HUDEP-2 (cell line): Measurements from ENCODE around the gene NCKIPSD.

Experiments
- DNase-seq, 76 experiments: peaks; one replicate each; lab custom pipeline; 2025; ENCODE audit not compliant: unreplicated experiment in 76 of 76; lab: John Stamatoyannopoulos, UW

NCKIPSD gene

DNA sequence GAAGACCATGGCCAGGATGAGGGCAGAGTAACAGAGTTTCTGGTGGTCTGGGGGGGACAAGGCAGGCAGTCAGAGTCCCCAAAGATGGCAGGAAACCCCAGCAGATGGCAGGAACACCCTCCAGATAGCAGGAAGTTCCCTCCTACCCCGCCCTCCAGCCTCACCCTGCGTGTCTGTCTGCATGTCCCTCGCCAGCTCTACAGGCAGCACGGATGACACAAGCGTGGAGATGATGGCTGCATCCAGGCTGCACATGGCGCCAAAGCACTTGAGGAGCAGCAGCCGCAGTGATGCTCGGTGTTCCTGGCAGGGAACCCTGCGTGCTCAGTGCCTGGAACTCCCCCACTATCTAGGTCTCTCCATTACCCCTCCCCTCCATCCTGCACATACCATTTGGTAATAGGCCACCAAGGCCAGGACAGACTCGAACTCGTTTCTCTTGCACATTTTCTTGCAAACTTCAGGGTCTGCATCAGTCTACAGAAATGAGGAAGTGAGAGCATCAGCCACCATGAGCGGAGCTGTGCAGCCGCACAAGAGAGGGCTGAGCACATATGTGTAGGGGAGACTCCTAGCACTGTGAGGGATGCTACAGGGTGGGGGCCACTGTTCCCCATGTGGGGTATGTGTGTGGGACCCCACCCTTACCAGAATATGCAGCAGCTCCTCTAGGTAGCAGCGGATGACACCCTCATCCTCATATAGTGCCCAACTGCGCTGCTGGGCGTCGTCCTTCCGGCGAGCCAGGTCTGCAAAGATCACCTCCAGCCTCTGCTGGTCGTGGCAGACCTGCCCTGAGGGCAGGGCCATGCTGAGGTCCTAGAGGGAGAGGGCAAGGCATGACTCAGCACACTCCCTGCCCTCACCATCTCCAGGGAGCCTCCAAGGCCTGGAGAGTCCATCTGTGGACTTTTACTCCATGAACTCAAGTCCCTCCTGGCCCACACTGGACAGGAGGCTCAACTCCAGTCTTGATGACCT is 6.0 kb downstream of the NCKIPSD start:
- no peak for DNase-seq

DNA sequence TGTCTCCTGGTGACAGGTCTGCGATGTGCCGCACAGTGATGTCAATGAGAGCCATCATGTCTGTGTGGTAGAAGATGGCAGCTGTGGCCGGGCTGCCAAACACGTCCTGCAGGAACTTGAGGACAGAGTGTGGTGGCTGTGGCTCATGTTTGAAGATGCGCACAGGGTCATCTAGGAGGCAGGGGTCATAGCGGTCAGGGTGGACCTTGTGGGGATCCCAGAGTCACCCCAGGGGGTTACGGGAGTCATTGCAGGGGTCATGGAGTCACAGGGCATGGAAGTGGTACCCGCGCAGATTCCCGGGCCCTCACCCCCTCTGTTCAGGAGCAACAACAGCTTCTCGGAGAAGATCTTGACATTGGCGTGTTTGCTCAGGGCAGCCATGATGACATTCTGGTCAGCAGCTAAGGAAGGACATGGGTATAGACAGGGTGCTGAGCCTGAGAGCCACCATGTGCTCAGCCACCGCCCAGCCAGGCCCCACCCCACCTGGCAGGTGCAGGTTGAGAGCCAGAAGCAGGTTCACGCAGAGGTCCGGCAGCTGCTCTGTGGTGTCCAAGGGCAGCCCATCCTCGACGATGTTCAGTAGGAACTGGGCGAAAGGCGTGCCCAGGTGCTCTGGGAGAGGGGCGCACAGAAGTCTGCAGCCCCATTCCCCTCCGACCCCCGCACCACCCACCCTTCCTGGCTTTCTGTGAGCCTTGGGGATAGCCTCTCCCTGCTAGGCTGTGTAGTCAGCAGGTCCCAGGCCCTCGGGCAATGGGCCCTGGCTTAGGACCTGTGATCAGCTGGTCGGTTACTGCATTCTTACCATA is 6.9 kb downstream of the NCKIPSD start:
- DNase-seq = no peak

DNA sequence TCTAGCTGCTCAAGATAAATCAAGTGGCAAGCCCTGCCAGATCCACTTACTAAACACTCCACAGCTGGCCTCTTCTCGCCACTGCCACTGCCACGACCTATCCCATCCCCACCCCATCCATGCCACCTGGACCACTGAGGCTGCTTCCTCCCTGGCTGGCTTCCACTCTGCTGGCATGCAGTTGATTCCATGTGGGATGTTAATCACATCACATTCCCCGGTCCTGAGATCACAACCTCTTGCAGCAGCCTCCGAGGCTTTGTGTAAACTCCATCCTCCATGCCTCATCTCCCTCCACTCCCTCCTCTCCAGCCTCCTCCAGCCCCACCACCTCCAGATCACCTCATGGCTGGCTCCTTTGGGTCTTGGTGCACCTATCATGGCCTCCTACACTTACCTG is 7.7 kb downstream of the NCKIPSD start:
- no peak for DNase-seq

DNA sequence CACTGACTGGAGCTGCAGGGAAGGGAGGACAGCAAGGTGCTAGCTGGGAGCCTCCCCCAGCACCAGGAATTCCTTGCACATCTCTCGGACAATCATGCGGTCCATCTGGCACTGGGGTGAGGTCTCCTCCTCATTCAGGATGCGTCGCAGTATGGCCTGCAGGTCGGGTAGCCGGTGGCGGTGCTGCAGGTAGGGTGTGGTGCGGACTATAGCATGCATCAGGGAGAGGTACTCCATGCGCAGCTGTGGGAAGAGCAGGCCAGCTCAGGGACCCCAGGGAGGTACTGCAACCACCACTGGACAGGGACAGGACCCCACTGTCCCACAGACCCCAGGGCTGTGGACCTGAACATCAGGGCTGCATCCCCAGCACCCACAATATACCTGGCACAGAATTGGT is 11.2 kb downstream of the NCKIPSD start:
- no peak for DNase-seq

DNA sequence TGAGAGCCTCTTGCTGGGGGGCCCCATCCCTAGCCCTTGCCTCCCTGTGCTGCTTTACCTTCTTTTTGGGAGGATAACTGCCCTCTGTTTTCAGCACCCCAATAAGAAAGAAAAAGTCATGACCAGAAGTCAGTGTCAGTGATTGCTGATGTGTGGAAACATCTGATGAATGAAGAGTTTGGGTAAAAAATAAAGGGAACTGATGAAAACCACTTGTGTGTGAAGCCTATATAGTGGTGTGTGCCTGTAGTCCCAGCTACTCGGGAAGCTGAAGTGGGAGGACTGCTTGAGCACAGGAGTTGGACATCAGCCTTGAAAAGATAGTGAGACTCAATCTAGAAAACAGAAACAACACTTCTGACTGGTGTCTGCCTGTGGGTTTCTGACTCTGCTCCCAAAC is 13.2 kb downstream of the NCKIPSD start:
- no peak for DNase-seq

DNA sequence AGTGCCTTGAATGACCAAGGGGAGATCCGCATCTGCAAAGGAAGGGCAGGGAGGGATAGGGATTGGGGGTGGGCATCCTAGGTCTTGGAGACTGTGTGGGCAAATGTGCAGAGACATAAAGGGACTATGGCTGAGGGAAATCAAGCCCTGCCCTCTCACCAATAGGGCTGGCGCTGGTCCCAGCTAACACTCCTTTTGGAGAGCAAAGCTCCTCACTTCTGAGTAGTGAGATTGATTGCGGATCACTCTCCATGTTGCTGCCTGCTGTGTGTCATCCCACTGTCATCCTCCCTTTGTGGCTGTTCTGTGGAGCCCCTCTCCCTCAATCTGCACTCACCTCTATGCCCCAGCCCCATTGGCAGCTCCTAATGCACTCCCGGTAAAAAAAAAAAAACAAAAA is 20.8 kb downstream of the NCKIPSD start:
- DNase-seq = peak in 10 of 76 experiments; percentile 9 to 21 (median 14)

DNA sequence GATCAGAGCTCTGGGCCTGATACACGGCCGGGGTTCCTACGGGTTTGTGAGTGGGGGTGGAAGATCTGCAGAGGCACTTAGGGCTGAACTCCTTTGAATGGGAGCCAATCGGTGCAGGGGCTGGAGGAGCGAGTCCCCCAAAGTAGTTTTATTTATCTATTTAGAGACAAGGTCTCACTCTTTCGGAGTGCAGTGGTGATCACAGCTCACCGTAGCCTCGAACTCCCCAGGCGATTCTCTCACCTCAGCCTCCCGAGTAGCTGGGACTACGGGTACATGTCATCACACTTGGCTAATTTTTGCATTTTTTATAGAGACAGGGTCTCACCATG is 21.4 kb downstream of the NCKIPSD start:
- DNase-seq = no peak

DNA sequence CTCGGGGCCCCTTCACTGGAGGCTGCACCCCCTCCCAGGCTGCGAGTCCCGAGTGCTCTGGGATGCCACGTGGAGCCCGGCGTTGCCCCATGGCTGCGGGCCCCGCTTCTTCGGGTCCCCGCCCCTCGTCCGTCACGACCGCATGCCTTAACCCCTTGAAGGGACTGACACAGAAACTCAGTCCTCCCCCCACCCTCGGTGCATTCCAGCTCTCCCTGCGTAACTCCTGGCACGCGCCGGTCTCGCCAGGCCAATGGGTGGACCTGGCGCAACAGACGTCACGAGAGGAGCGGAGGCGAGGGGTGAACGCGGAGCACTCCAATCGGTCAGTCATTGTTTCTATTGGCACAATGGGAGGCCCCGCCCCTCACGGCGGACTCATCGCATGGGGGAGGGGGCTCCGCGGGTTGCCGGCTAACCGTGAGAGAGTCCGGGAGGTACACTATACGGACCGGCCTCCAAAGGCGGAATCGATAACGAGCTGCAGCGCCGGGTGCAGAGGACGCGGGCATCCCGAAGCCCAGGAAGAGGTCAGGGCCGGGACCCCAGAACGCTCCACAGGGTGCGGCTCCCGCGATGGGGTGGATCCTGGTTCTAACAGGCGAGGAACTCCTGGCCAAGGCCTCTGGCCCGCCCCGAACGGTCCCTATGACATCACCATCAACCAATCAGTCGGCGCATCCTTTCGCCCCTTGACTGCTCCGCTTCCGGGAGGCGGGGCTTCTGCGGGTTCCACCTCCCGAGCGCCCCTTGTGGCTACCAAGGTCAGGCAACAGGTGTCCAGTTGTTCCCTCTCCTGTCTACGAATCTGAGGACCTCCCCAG is 22.0 kb downstream of the NCKIPSD start:
- DNase-seq = peak in 75 of 76 experiments; percentile 67 to 99 (median 97)

DNA sequence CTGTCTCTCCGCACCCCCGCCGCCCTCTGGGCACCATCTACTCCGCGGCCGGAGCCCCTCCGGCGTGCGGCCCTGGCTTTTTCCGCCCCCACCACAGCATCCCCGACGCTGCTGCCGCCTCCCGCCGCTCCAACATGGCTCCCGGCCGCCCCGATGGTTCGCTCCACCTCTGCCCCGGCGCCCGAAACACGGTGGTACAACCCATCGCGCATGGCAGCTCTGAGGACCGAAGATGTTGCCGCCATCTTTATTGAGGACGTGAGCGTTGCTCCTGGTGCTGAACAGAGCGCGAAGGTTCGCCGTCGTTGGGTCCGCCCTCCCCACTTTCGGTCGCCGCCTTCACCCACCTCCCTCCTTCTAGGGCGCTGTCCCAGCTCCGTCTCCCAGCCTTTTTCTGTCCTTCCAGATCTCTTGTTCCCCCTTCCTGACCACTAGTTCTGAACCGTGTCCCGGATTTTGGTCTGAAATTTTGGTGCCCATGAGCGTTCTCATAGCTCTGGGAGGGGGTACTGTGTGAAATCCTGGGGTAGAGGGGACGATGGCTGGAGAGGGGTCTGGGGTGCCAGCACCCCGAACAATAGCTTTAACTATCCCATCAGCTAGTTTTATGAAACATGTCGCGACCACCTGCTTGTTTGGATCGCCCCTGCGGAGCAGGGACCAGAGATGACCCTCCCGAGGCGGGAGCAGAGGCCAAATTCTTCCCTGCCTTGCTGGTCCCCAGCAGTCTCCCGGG is 22.8 kb downstream of the NCKIPSD start, which contains the start of gene CELSR3:
CELSR3 (minus strand) TSS at position 134 of the 736 bp plus-strand sequence. CDS start 252 bp downstream, outside the sequence.
- DNase-seq = peak in 74 of 76 experiments; percentile 47 to 92 (median 82)

DNA sequence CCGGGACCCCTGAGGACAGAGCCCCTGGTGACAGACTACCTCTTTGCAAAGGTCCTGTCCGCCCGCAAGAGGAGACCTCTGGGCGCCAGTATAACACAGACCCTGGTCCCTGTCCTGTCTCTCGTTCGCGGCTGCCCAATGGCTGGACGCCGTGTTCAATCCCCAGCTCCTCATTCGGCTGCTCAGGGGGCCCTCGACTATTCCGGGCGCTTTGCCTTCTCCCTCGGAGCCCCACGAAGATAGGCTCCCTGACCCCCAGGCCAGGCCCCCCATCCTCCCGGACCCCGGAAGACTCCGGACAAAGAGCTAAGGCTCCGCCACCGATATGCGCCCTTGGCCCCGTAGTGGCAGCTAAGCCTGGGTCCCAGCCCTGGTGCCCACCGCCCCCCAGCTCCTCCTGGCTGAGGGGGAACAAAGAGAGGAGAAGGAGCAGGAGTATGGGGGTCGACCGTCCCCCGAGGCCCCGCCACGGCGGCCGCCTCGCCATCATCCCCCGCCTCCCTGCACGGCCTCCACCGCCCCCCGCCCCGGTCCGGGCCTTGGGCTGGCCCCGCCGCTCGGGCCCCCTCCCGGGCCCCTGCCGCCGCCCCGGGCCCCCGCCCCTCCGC is 23.5 kb downstream of the NCKIPSD start:
- DNase-seq = no peak

DNA sequence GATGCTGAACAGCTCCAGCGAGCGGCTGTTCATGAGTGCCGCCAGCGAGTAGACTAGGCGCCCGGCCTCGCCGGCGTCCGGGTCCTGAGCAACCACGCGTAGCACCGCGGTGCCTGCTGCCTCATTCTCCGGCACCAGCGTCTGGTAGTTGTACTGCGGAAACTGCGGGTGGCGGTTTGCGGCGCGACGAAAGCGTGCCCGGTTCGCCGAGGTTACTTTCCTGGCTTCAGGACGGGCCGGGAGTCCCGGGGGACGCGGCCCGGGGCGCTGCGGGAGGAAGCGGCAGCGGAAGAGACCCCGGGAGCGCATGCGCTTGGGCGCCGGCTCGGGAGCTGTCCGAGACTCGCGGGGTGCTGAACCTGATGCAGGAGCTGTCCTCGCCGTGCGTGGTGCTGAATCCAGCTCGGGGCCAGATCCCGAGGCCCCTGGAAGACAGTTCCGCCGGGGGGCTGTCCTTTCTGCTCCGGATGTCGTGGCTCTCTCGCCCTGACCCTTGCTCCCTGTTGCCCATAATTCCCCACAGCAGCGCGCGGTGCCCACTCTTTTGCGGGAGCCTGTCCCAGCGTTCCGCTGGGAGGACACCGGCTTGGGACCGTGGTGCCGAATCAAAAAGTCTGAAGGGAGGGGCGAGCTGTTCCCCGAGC is 24.1 kb downstream of the NCKIPSD start:
- DNase-seq = peak in 58 of 76 experiments; percentile 5 to 86 (median 36)

DNA sequence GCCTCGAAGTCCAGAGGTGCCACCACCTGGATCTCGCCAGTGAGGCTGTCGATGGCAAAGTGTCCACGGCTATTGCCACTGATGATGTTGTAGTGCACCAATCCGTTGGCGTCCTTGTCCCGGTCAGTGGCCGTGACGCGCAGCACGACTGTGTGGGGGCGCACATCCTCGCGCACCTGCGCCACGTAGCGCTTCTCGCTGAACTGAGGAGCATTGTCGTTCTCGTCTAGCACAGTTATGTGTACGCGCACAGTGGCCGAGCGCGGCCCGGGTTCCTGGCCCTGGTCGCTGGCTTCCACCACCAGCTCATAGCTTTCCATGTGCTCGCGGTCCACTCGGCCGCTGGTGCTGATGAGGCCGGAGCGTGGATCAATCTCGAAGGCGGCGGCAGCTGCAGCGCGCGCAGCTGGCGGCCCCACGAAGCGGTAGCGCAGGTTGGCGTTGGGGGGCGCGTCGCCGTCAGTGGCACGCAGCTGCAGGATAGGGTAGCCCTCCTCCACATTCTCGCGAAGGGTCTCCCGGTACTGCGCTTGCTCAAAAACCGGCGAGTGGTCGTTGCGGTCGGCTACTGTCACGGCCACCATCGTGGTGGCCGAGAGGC is 24.8 kb downstream of the NCKIPSD start:
- DNase-seq = no peak

DNA sequence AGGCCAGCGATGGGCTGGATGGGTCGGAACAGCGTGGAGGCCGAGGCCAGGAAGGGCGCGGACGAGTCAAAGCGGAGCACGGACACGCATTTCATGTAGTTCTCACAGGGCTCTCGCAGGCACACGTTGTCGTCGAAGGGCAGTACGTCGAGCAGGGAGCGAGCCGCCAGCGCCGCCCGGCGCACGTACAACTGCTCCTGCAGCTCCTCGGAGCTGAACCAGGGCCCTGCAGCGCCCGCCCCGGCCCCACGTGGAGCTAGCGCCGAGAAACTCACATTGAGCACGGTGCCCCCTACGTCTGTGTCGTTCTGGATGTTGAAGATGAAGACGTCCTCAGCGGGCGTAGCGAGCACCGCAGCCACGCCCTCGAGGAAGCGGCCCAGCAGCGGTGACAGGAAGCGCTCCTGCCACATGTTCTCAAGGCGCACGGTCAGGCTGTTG is 28.9 kb downstream of the NCKIPSD start:
- no peak for DNase-seq

DNA sequence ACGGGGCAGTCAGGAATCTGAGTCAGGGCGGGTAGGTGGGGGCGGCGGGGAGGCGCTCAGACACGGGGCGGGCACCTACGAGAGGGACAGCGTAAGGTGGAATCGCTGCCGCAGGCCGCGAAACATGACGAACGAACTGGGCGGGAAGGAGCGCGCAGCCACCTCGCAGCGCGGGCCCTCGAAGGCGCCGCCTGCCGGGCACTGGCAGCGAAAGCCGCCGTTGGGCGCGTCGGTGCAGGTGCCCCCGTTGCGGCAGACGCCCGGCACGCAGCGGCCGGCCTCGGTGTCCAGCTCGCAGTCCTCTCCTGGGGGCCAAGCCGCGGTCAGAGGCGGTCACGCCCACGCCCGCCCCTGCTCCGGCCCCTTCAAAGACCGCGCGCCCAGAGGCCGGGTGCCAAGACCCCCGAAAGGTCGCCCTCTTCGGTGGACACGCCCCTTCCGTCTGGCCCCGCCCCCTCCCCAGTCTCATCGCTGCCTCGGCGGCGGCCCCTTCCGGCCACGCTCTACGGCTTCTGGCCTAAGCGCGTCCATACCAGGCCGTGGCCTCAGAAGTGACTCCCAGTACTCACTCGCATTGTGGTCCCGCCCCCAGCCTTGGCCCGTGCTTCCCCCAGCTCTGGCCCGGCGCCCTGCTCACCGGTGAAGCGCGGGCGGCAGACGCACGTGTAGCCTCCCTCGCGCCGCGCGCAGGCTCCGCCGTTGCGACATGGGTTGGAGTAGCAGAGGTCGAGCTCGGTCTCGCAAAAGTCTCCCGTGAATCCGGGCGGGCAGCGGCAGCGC is 29.5 kb downstream of the NCKIPSD start:
- peak in 61 of 76 experiments; percentile 2 to 88 (median 68) for DNase-seq

DNA sequence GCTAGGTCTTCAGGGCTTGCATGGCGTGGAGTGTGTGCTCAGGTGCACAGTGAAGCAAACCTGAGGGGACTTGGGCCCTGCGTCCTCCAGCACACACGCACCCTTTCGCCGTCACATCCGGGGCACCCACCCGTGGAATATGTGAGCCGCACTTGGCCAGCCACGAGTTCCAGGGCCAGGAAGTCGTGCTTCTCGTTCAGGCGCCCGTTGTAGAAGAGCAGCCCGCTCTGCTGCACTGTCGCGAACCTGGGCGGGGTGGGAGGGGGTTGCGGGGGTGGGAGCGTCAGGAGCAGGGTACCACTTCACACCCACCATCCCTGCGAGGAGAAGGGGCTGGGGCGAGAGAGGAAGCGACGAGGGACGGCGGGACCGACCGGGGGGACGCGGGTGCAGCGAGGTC is 30.1 kb downstream of the NCKIPSD start:
- DNase-seq = no peak

DNA sequence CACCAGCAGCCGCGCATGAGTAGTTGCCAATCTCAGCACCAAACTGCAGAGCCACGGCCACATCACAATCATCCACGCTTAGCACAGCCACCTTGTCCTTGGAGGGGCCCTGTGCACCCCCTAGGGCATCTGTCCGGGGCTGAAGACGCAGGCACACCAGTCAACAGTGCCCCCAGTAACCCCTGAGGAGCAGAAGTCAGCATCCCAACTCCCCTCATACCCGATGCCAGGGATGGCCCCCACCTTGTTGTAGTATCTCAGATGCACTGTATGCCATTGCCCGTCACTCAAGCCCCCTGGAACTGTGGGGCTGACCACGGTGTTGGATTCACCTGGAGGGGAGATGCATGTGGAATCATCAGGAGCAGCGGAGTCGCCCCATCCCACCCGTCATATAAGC is 30.7 kb downstream of the NCKIPSD start:
- DNase-seq = no peak

DNA sequence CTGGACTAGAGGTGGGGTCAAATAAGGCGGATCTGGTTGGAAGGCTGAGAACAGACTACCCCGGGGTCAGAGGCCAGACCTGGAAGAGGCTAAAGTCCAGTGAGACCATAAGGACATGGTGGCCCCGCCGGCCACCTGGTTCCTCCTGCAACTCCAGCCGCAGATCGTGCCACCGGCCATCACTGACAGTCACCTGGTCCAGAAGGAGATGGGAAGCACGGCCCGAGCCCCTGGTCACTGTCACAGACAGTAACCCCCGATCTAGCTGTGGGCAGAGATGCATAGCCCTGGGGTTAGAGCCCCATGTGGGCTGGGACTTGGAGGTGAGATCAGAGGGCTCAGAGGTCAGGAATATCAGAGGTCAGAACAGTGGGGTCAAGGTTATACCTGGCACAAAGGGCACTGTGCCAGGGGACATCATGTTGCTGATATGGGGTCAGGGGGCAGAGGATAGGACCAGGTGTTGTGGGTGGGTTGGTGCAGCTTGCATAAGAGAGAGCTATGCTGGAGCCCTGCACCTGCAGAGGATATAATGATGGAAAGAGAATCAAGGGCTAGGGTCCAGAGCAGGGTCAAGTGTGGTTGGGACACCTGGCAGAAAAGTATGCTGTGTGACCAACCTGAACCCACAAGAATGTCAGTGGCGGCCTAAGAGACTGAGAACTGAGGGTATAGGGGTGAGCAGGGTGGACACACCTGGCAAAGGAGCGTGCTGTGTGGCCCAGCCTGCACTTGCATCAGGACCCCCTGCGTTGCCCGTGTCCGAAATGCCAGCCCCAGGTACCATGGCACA is 32.6 kb downstream of the NCKIPSD start:
- no peak for DNase-seq
